ENCODE results near the gene PBX3.
"Not testable (repeated sequence)": the region's sequence is repeated elsewhere in the genome, so short reads cannot be mapped to it uniquely, and the experiment has no call there.

PBX3 gene

DNA sequence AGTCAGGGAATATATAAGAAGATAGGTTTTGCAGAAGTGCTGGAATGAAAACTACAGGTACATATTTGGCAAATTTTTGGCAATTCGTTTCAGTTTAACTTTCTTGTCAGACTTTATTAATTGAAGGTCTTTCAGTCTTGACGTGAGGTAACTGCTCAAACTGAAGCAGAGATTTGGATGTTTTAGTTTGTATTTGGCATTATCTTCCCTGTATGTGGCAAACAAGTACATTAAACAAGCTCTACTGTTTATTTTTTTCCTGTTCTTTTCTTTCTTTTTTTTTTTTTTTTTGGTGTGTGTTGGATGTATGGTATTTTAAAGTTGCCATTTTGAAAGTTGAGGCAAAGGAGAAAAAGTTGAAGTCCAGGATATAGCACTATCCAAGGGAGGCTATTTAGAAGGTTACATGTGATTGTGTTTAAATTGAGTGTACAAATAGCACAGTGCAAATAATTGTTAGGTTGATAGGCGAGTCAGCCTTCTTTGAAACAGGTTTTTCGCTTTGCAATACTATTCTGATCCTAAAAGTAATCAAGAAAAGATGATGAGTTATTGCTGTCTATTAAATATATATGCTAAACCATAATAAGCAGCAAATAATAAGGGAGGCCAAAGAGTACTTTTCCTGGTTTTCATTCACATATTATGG lies 2.2 kb downstream of the PBX3 start:
- no peak for DNase-seq

DNA sequence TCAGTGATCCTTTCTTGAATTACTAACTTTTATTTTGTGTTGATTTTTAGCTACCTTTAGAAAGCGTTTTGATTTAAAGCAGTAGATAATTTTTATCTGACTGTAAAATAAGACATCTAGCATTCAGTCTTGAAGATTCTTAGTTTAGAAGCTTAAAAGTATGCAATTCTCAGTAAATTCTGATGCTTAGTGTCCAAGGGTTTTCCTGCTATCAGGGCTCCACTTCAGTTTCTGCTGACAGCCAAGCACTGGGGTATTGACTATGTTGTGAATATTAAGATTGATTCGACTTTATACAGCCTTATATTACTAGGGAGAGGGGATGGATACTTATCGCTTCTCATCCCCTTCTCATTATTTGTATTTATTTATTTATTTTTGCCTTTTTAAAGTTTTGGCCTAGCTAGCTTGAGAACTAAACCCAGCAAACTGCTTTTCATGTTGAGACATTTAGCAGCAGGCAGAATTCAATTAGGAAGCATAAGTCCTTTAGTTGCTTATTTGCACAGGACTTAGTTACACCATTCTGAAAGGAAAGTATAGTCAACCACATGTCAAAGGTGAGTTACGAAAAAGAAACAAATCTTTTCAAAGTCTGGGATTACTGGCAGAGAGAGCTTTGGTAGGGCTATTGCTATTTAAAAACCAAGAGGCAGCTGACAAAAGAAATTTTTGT lies 2.9 kb downstream of the PBX3 start:
- no peak for DNase-seq

DNA sequence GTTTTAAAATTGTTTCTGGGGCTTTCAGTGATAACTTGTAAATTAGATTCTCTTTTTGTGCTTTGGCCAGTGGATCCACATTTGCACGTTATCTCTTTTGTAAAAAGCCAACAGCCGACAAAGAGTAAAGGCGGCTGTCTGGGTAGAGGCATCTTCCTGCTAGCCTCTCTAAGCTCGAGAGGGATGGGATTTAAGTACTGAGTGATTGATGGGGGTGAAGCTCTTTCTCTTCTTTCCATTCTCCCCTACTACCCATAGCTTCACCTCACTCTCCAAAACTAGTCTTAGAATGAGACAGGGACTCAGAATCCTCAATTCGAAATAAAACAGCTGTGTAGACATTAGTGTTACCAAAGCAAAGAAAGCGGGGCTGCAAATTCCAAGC lies 3.4 kb downstream of the PBX3 start:
- no peak for DNase-seq

DNA sequence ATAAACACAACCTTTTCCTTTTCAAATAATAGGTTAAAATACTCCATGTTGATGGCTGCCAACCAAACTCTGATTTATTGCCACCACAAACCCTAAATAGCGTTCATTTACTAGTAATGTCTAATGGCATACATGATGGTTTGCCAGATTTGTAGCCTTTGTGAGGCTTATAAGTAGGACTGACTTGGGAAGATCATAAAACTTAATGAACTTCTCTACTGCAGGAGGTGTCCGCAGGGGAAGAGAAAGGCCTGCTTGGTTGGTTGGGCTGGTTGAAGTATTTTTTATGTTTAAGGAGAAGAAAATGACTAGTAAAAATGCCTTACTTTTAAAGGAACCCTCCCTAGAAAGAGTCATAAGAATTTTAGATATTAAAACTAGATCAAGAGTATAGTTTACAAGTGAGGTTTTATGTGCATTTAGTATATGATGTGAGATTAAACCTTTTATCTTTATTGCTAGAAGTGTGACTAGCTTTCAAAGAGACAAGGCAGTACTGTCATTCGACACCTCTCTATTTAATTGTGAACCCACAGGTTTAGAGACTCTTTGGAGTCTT lies 5.0 kb downstream of the PBX3 start:
- DNase-seq = no peak

DNA sequence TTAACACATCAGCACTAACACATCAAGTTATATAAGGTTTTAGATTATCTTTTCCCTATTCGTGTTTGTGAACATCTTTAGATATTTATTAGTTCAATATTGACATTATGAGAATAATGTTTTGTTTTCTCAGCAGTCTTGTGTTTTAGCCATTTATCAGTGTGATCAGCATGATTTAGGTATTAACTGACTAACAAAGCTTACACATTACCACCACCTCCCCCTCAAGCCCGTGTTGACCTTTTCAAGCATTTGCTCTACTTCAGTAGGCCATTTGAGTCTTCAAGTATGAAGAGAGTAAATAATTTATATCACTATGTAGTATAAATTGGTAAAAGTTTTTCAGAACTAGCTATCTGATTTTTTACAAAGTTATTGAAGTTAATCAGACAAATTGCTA lies 6.9 kb downstream of the PBX3 start:
- DNase-seq = no peak

DNA sequence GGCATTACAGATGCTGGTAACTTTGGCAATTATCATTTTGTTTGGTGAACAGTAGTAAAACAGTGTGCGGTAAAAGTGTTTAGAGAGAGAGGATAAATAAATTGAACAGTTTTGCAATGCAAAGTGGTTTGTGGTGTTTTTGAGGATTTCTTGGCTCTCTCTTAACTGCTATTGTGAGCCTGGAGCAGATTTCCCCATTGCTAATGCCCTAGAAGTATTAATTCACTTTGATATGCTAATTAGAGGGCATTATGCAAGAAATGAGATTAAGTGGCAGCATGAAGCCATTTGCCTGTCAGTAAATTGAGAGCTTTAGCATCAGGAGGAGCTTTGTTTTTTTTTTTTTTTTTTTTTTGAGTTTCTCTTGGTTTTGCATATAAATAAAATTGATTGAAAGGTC lies 8.2 kb downstream of the PBX3 start:
- DNase-seq = no peak

DNA sequence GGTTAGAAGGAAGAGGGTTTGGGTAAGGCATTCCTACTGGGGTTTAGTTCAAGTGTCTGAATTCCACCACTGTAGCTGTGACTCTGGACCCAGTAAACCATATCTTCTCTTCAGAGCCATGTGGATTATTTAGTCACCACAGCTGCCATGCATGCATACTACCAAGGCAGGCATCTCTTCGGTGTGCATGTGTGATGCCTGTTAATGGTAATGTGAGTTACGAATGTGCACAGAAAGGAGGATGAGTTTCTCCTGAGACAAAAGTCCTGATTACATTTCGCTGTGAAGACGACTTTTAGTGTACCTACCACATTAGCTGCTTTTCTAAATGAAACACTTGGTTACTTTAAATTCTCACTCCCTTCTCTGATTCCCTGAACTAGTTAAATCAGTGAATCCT lies 9.3 kb downstream of the PBX3 start:
- DNase-seq = no peak

DNA sequence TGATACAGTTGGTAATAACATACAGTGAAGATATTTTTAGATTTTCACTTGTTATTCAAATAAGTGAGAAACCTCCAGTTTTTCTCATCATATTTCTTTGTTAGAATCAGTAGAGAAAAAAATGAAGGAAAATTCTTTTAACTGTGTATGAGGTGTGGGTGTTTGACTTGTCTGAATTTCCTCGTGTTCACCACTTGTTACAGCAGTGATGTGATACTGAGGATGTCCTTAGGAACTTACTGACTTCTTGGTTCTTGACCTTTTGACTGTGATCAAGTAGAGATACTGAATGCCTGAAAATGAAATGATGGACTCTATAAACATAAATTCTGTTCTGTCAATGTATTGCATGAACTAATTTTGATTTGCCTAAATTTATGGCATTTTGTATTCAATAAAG lies 10.7 kb downstream of the PBX3 start:
- DNase-seq = no peak

DNA sequence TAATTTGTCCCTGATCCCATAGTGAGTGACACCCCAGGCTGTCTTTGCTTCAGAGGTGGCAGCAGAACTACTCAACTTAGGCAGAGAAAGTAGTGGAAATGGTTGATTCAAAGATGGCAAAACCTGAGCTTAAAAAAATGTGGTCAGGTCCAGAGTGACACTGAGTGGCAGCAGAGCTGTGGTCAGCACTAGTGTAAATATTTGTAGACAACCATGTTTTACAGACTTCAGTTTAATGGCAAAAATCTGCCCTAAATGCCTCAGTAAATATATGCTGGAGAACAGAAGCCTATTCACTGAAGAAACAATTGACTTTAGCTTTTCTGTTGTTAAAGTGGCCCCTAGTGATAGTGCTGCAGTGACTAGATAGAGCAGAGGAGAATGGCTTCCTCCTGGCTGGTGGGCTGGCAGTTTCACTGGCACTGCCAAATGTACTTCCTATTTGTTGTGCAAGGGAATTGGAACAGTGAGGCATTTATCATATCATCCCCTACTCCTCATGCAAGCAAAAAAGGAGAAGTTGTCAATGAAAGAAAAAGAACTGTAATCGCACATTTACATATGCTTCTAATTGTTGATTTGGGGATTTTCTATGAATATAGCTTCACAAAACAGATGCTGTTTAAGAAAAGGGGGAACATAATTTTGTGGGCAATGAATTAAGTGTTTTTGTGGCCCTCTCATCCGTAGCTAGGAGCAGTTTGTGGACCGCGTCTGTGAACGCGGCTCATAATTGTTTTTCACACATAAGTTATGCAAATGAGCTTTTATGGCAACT lies 12.0 kb downstream of the PBX3 start:
- no peak for DNase-seq

DNA sequence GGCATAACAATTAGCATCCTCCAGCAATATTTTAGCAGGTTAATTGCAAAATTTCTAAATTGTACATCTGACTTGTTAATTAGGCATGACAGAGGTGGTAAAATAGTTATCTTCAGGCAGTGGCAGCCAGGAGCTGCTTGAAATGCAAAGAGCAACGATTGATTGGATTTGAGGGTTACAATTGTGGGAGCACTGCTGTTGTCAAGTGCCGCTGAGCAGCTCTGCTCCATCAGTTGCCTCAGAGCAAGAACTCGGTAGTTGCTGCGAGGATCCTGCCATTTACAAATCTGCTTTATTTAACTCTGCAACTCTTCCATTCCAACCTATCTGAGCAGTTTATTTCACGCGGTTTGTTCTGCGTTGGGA lies 12.6 kb downstream of the PBX3 start:
- DNase-seq = no peak

DNA sequence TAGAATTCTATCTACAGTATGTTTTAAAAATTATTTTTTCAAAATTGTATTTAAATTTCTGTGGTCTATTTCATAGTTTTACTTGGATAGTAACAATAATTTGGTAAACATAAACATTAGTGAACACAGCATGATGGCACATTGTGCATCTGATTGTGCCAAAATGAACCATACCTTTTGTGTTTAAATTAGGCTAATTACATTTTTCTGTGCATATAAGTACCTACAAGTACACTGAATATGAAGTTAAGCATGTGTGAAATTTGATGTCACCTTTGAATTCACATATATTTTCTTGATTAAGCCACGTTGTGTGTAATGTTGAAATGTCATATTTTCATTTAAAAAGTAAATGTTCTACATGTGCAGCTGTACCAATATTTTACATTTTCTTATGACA lies 13.4 kb downstream of the PBX3 start:
- DNase-seq = no peak

DNA sequence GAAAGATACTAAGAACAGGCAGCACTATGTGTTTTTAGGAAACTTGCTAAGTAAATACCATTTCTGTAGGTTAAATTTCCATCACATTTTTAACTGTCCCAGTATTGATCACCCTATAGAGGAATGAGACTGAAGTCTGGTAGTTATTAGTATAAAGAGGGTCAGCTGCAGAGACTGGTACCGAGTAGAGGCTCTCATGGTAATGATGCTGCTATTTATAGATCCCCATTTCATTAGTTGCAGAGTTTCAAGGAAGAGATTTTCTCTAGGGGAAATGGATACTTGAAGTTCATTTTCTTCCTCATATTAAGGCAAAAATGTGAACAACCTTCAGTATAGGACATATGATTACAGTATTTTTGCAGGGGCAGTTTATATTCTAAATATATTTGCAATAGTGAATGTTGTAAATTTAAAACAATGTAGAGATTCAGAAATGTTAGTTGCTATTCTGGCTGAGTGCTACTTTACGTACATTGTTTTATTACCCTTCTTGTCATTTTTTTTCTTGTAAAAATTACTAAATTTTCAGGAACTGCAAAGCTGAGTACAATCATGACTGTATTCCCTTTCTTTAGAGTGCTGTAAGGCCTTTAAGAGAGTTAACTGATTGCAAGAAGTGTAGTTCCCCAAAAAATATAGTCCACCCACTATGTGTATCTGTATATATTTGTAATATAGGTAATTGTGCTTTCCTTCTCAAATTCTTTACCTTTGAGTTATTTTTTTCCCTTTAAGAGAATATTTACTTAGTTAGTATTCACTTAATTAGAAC lies 14.7 kb downstream of the PBX3 start:
- DNase-seq = no peak

DNA sequence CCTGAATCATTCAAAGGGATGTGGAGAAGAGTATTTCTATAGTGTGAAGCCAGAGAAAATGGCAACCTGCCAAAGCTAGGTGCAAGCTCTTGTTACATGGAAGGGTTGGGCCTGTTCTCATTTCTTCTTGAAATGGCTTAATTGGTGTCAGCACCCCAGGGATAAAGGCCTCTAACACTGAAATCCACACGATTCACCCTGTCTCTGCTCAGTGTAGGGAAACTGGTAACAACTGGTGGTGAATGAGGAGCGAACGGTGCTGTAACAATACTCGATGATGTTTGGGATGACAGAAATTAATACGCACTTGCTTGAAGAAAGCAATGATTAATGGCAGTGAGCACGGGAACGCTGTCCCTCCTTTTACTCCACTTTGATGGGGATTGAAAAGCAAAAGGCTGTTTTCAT lies 16.2 kb downstream of the PBX3 start:
- DNase-seq = no peak

DNA sequence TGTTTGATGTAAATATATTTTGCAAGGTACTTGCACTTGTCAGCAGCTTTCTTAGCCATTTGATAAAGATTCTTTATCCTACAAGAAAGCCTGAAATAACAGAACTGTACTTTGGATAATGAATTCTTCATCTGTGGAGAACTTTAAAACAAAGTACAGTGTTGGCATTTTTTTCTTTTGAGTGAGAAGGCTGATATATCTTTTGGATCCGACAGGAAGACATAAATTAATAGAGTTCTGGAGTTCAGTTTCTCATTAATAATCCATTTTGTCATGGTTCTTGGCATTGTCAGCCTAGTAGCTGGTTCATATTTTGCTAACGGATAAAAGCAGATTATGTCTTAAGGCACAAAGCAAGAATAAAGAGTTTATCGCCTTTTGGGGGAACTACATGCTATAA lies 17.0 kb downstream of the PBX3 start:
- no peak for DNase-seq

DNA sequence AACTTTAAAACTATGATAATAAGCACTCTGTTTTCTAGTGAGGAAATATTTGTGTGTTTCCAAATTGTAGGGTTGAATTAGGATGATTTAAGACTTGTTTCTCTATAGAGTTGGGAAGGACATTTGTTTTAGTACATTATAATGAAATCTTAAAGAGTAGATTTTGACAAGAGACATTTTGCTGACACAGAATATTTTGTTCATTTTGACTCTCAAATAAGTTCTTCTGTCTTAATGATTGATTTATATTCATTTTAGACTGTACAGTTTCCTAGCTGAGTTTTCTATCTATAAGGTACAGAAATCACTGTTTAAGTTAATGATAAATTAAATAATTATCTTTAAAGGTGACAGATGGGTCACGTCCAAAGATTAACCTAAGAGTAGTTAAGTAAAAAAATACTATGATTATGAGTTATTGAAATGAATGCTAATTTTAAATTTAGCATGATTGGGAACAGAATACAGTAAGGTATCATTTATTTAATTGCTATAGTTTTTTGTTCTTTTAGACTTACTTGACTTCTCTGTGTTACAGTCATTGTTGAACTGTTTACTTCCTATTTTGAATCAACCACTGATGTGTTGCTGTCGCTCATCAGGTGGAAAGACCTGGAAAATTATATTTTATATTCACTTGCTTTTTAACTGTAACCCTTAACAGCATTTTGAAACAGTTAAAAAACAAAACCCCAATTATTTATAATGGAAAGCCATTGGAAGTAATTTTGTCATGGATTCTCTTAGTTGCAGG lies 19.5 kb downstream of the PBX3 start:
- no peak for DNase-seq

DNA sequence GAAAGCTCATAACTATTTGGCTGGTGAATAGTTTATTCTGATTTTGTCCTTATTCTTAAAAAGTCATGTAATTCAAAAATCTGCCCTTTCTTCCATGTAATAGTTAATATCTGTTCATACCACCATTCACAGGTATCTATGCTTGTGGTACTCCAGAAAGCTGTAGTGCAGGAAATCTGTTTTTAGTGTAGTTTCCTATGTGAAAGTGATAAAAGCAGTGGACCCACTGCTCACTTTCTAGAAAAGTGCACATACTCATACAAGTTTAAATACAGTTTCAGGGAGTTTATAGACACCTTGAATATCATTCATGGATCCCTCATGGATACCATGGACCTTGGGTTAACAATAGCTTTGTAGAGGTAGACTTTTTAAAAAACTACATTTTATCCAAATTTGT lies 20.2 kb downstream of the PBX3 start:
- DNase-seq = no peak

DNA sequence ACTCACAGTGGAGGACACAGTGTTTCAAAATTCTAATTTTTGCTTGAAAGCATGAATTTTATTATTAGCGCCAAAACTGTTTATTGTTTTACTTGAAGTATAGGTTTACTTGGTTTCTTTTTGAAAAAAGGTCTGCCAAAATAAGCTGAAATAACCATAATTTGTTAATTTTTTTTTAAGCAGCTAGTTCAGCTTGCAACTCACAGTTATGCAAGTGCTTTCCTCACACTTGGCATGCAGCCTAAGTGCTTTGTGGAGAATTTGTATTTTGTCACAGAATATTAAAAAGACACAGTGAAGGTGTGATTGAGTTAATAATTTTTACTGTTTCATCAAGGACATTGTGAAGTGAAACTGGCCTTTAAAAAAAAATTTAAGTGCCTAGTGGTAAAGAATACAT lies 21.6 kb downstream of the PBX3 start:
- no peak for DNase-seq

DNA sequence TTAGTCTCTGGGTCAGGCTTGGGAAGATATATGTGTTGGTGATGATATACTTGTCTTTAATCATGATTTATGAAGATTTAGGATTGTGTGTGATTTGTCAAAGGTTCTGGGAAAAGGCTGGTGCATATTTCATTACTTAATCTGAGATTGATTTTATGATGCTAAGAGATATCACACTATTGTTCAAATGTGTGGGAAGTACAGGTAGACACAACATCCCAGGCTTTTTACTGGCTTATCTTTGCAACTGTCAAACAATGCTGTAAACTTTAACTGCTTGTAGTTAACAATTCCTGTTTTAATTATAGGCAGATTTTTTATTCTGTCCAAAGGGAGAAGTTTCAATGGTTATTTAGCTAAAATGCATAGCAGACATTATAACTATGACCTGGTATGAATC lies 23.9 kb downstream of the PBX3 start:
- no peak for DNase-seq

DNA sequence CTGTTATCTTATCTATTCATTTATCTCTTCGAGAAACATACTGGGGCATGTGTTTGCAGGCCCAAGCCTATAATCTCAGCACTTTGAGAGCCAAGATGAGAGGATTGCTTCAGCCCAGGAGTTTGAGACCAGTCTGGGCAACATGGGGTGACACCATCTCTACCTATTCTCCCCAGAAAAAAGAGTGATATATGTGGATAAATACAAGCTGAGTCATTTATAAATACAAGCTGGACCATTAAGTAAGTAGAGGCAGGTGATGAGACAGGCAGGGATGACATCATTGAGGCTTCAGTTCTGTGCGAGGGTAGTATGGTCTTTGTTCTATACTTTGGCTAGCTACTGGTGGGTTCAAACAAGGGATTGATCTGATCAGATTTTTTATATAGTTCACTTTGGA lies 25.6 kb downstream of the PBX3 start:
- DNase-seq = no peak

DNA sequence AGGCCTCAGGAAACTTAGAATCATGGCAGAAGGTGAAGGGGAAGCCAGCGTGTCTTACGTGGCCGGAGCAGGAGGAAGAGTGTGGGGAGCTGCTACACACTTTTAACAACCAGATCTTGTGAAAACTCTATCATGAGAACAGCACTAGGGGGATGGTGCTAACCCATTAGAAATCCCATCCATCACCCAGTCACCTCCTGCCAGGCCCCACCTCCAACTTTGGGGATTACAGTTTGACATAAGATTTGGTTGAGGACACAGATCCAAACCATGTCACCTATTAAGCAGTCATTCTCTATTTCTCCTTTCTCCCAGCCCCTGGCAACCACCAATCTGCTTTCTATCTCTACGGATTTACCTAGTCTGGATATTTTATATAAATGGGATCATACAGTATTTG lies 26.9 kb downstream of the PBX3 start:
- no peak for DNase-seq

DNA sequence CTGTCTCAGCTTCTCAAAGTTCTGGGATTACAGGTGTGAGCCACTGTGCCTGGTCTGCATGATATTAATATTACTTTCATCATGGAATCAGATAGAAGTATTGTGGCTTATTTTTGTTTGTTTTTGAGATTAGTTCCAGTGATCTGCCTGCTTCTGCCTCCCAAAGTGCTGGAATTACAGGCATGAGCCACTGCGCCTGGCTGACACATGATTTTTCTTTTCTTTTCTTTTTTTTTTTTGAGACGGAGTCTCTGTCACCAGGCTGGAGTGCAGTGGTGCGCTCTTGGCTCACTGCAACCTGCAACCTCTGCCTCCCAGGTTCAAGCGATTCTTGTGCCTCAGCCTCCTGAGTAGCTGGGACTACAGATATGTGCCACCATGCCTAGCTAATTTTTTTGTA lies 29.6 kb downstream of the PBX3 start:
- DNase-seq = not testable (repeated sequence)

DNA sequence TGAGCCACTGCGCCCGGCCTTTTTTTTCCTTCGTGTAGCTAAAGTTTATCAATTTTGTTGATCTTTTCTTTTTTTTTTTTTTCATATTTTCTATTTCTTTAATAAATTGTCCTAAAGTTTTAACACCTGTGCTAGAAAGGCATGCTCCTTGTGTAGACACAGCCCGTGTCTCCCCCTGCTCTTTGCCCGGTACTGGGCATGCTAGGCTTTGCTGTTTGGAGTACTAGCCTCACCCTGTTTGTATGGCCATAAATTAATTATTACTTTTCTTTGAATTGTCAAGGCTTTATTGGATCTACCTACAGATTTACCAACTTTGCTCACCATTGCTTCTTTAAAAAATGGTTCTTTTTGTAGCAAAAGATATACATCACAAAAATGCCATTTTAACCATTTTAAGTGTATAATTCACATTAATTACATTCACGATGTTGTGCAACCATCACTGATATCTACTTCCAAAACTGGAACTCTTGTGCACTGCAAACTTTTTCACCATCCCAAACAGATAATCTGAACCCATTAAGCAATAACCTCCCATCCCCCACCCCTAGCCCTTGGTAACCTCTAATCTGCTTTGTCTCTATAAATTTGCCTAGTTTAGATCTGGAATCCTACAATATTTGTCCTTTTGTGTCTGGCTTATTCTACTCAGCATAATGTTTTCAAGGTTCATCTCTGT lies 31.5 kb downstream of the PBX3 start:
- not testable (repeated sequence) for DNase-seq
